ENCODE data around the gene CNTN5. TPM values are rescaled to one million over a fixed set of nuclear protein-coding genes. Genes with fewer than 3 reads are reported as not detected.

The CNTN5 gene
- total RNA-seq, 1 donor from 2014 or later, result 3.2 TPM

GRCh38 chr11:99687320-99687719 is 666.6 kb downstream of the CNTN5 start:
- Mint-ChIP-seq H3K27me3 (no peaks in the 10 kb centered on the region), H3K36me3 (no peaks in the 10 kb centered on the region), H3K9me3 (peaks cover 6% of the 10 kb centered on the region), H3K4me1 (ENCODE audit: unreplicated experiment) (no peaks in the 10 kb centered on the region), H3K27ac (no peak overlapping the region), H3K4me3 (no peak overlapping the region)
- DNase-seq (ENCODE audit: extremely low spot score, unreplicated experiment), result no peak
- TF ChIP-seq, protein P1, sequence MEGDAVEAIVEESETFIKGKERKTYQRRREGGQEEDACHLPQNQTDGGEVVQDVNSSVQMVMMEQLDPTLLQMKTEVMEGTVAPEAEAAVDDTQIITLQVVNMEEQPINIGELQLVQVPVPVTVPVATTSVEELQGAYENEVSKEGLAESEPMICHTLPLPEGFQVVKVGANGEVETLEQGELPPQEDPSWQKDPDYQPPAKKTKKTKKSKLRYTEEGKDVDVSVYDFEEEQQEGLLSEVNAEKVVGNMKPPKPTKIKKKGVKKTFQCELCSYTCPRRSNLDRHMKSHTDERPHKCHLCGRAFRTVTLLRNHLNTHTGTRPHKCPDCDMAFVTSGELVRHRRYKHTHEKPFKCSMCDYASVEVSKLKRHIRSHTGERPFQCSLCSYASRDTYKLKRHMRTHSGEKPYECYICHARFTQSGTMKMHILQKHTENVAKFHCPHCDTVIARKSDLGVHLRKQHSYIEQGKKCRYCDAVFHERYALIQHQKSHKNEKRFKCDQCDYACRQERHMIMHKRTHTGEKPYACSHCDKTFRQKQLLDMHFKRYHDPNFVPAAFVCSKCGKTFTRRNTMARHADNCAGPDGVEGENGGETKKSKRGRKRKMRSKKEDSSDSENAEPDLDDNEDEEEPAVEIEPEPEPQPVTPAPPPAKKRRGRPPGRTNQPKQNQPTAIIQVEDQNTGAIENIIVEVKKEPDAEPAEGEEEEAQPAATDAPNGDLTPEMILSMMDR (conservative IDR thresholded peaks at IDR 0.05), result no peak

GRCh38 chr11:99693941-99694492 is 673.3 kb downstream of the CNTN5 start:
- H3K27me3 Mint-ChIP-seq, result no peaks in the 10 kb centered on the region
- no peaks in the 10 kb centered on the region for H3K4me1 Mint-ChIP-seq (ENCODE audit: unreplicated experiment)
- TF ChIP-seq, protein P1 (conservative IDR thresholded peaks at IDR 0.05), result no peak
- H3K9me3 Mint-ChIP-seq, result peaks cover 6% of the 10 kb centered on the region
- no peak overlapping the region for H3K4me3 Mint-ChIP-seq
- H3K27ac Mint-ChIP-seq, result no peak overlapping the region
- no peaks in the 10 kb centered on the region for H3K36me3 Mint-ChIP-seq
- DNase-seq (ENCODE audit: extremely low spot score, unreplicated experiment), result no peak

GRCh38 chr11:99695106-99695505 is 674.4 kb downstream of the CNTN5 start:
- DNase-seq (ENCODE audit: extremely low spot score, unreplicated experiment), result no peak
- H3K4me3 Mint-ChIP-seq, result no peak overlapping the region
- TF ChIP-seq, protein P1 (conservative IDR thresholded peaks at IDR 0.05), result no peak
- no peaks in the 10 kb centered on the region for H3K36me3 Mint-ChIP-seq
- H3K4me1 Mint-ChIP-seq (ENCODE audit: unreplicated experiment), result no peaks in the 10 kb centered on the region
- H3K27ac Mint-ChIP-seq, result no peak overlapping the region
- H3K9me3 Mint-ChIP-seq, result no peaks in the 10 kb centered on the region
- H3K27me3 Mint-ChIP-seq, result no peaks in the 10 kb centered on the region

GRCh38 chr11:99706848-99707247 is 686.1 kb downstream of the CNTN5 start:
- H3K27ac Mint-ChIP-seq, result no peak overlapping the region
- no peak overlapping the region for H3K4me3 Mint-ChIP-seq

DNA sequence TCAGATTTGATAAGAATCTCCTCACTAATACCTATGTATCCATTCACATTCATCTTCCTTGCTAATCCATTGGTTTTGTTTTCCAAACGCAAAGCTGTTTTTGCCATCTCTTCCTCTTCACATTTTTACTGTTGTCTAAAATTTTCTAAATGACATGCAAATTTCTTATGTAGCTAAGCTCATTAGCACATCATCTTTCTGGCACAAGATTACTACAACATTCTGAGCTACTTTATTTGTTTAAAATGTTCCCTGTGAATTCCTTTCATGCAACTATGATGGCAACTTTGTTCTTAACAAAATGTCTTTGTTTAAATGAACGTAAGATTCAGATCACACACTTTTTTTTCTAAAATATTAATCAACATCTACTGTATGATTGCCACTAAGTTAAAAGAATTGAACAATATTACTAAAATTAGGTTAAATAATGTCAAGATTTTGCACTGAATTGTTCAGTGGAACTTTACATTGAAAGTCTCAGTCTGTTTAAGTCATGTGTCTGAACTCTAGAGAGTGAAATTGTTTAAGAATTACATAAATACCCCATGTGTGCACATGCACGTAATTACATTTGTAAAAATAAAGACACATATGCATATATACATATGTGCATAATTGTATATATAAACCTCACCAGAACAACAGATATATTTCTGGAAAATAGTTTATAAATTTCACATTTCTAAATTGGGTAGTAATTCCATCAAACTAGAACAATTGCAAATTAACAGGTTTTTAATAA is 688.4 kb downstream of the CNTN5 start:
- TF ChIP-seq, protein P1 (conservative IDR thresholded peaks at IDR 0.05), result no peak
- no peak overlapping the region for H3K4me3 Mint-ChIP-seq
- H3K27ac Mint-ChIP-seq, result no peak overlapping the region
- no peaks in the 10 kb centered on the region for H3K27me3 Mint-ChIP-seq
- H3K4me1 Mint-ChIP-seq (ENCODE audit: unreplicated experiment), result no peaks in the 10 kb centered on the region
- DNase-seq (ENCODE audit: extremely low spot score, unreplicated experiment), result no peak
- no peaks in the 10 kb centered on the region for H3K9me3 Mint-ChIP-seq
- H3K36me3 Mint-ChIP-seq, result no peaks in the 10 kb centered on the region

More at GRCh38 chr11:99706848-99707247, 686.1 kb downstream of the CNTN5 start:
- H3K27me3 Mint-ChIP-seq, result no peaks in the 10 kb centered on the region
- H3K4me1 Mint-ChIP-seq (ENCODE audit: unreplicated experiment), result no peaks in the 10 kb centered on the region
- no peaks in the 10 kb centered on the region for H3K9me3 Mint-ChIP-seq
- H3K36me3 Mint-ChIP-seq, result no peaks in the 10 kb centered on the region
- TF ChIP-seq, protein P1 (conservative IDR thresholded peaks at IDR 0.05), result no peak
- no peak for DNase-seq (ENCODE audit: extremely low spot score, unreplicated experiment)
